Astrocyte of the spinal cord (primary cell): ENCODE results near the gene CCDC138.

Source experiments
- DNase-seq: peaks from one replicate; pipeline ENCODE4 v3.0.0; 2011; ENCODE audit warnings: low read depth, low spot score
- H3K4me3 ChIP-seq: 2 replicates; pipeline ENCODE4 v1.5.1; 2011; ENCODE audit warnings: low read depth, mild to moderate bottlenecking, low read length, moderate library complexity
- CTCF ChIP-seq: IDR thresholded peaks from 2 replicates; pipeline ENCODE4 v1.5.1; 2012; ENCODE audit warnings: low read depth, mild to moderate bottlenecking, low read length, inconsistent platforms
- in situ Hi-C: cut with HindIII; loops from 2 replicates; pipeline ENCODE4 v1.10.0; 2017; ENCODE audit warnings: low sequenced_read_pairs

Gene CCDC138

GRCh38 chr2:108904680-108905079, 118.1 kb downstream of the CCDC138 start:
- in situ Hi-C loops, result no loop called here
- no peak for TF ChIP-seq CTCF
- no peak overlapping the region for H3K4me3 ChIP-seq
- no peak for DNase-seq

- DNase-seq, result no peak
- in situ Hi-C loops, result no loop called here
- H3K4me3 ChIP-seq, result no peak overlapping the region
- TF ChIP-seq CTCF, result no peak
These were observed 118.6 kb downstream of the CCDC138 start for GRCh38 chr2:108905176-108905575.

DNA sequence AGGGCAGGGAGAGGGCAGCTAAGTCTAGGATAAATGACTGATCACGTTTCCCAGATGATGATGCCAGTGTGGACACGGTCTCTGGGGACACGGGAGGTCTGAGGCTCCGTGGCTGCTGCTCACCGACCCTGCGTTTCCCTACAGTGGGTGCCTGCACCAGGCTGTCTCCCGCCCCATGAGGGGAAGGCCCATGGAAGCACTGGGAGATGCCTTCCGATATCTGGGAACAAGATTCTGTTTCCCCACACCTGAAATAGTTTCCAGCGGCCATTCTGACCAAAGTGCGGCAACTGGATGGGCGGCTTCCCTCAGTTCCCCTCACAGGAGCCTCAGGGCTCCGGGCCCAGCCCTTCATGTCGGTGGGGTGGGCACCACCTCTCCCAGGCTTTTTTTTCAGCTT, 119.3 kb downstream of the CCDC138 start:
- no peak overlapping the region for H3K4me3 ChIP-seq
- TF ChIP-seq CTCF, result no peak
- in situ Hi-C loops, result no loop called here
- no peak for DNase-seq

- in situ Hi-C loops, result no loop called here
- no peak for DNase-seq
- no peak overlapping the region for H3K4me3 ChIP-seq
- no peak for TF ChIP-seq CTCF
These were observed 120.0 kb downstream of the CCDC138 start for GRCh38 chr2:108906403-108907077.

DNA sequence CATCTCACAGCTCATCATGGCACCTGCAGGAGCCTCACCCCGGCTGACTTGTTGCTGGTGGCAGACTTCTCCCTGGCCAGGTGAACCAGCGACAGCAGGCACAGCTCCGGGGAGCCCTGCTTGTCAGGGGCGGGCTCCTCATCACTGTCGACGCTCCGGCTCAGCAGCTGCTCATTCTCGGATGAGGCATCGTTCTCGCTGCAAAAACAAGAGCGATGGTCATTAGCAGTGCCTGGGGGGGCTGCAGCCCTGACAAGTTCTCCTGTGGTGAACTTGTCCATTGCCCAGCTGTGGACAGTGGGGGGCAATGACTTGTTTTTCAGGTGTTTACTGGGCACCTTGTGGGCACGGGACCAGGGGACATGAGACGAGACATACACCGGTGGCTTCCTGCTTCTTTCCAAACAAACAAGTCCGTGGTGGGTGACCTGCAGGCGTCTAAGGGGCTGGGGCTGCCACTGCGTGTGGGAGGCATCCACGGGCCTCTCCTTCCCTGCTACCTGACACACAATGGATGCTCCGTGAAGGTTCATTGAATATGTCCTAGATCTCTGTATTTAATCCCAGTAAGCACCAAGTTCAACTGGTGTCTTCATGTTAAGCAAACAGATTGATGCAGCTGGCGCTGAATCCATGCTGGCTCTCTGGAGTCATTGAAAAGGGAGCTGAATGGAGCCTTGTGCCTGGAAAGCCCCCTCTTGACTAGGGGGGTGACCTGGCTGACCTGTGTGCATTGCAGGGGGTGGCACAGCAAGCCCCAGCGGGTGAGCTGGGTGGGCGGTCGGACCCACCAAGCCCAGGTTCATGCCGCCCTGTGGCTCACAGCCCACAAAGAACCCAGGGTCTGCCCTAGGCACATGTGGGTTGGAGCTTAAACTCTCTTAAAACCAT, 121.5 kb downstream of the CCDC138 start:
- no peak for DNase-seq

DNA sequence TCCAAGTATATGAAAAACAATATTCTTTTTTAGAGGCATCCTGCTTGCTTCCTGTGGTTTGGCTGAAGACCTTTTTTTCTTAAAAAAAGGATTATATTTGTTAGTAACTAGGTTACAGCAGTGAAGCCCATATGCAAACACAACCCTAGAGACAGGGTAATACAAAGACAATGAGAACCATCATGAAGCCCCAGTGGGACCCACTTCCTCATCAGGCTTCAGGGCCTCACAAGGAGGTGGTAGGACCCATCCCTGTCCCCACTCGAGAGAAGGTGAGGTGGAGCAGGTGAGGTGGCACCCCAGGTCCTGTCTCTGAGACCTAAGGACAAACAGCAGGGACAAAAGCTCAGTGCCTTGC, 122.1 kb downstream of the CCDC138 start:
- no peak overlapping the region for H3K4me3 ChIP-seq
- no peak for DNase-seq
- in situ Hi-C loops, result no loop called here
- TF ChIP-seq CTCF, result no peak

More for the DNA sequence above, 121.5 kb downstream of the CCDC138 start:
- in situ Hi-C loops, result no loop called here
- no peak for TF ChIP-seq CTCF
- no peak overlapping the region for H3K4me3 ChIP-seq
